ENCODE data around the gene SAPCD2.

SAPCD2 gene

GRCh38 chr9:137021568-137021978 lies 48.8 kb downstream of the SAPCD2 start:
- Histone ChIP-seq H3K4me3 (ENCODE audit: low read depth in 1 of 2, low read length in 2 of 2) (no peak overlapping the region), H3K4me1 (ENCODE audit: insufficient read depth, low read length) (peaks cover 5% of the 10 kb centered on the region), H3K9ac (ENCODE audit: low read length) (no peak overlapping the region), H3K27ac (ENCODE audit: low read depth, low read length) (no peak overlapping the region), H3K36me3 (ENCODE audit: insufficient read depth, low read length) (no peaks in the 10 kb centered on the region), H3K27me3 (ENCODE audit: control insufficient read depth in 1 of 2, insufficient read depth in 2 of 2, low read length in 2 of 2) (no peaks in the 10 kb centered on the region), H3K9me3 (ENCODE audit: low read length) (no peaks in the 10 kb centered on the region)

DNA sequence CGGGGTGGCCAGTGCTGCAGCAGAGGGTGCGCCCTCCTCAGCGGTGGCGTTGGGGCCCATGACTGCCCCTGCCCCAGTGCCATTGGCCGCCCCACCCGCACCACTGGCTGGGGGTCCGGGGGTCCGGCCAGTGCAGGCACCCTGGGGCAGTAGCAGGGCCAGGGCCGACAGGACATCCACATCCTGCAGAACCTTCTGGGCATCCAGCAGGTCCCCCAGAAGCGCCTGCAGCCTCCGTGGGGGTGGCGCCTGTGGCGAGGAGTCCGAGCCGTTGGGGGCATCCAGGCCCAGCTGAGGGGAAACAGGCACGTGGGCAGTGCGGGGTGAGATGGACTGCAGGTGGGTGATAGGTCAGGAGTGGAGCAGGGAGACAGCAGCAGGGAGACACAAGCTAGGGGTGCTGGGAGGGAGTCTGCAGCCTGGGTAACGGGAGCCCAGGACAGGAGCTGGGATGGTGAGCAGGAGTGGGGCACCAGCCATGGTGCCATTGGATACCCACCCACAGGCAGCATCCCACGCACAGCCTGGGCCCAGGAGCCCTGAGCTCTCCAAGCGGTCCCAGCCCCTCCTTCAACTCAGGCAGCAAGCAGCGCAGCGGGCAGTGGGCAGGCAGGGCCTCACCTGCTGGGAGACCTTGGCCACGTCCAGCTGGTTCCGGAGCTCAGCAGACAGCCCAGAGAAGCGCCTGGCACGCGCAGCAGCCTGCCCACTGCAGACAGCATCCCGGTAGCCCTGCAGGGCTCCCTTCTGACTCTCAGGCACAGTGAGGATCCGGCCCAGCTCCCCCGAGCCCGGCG lies 49.4 kb downstream of the SAPCD2 start:
- no peaks in the 10 kb centered on the region for H3K9me3 ChIP-seq (ENCODE audit: low read length)
- no peak overlapping the region for H3K9ac ChIP-seq (ENCODE audit: low read length)
- H3K27me3 ChIP-seq (ENCODE audit: control insufficient read depth in 1 of 2, insufficient read depth in 2 of 2, low read length in 2 of 2): no peaks in the 10 kb centered on the region
- H3K27ac ChIP-seq (ENCODE audit: low read depth, low read length): no peak overlapping the region
- H3K36me3 ChIP-seq (ENCODE audit: insufficient read depth, low read length): no peaks in the 10 kb centered on the region
- no peak overlapping the region for H3K4me3 ChIP-seq (ENCODE audit: low read depth in 1 of 2, low read length in 2 of 2)
- H3K4me1 ChIP-seq (ENCODE audit: insufficient read depth, low read length): no peaks in the 10 kb centered on the region

GRCh38 chr9:137019891-137020683 lies 50.3 kb downstream of the SAPCD2 start:
- Histone ChIP-seq H3K9ac (ENCODE audit: low read length) (no peak overlapping the region), H3K27ac (ENCODE audit: low read depth, low read length) (no peak overlapping the region), H3K9me3 (ENCODE audit: low read length) (no peaks in the 10 kb centered on the region), H3K36me3 (ENCODE audit: insufficient read depth, low read length) (no peaks in the 10 kb centered on the region), H3K27me3 (ENCODE audit: control insufficient read depth in 1 of 2, insufficient read depth in 2 of 2, low read length in 2 of 2) (no peaks in the 10 kb centered on the region), H3K4me1 (ENCODE audit: insufficient read depth, low read length) (no peaks in the 10 kb centered on the region), H3K4me3 (ENCODE audit: low read depth in 1 of 2, low read length in 2 of 2) (no peak overlapping the region)

- Histone ChIP-seq H3K36me3 (ENCODE audit: insufficient read depth, low read length) (no peaks in the 10 kb centered on the region), H3K4me3 (ENCODE audit: low read depth in 1 of 2, low read length in 2 of 2) (no peak overlapping the region), H3K9ac (ENCODE audit: low read length) (no peak overlapping the region), H3K27me3 (ENCODE audit: control insufficient read depth in 1 of 2, insufficient read depth in 2 of 2, low read length in 2 of 2) (no peaks in the 10 kb centered on the region), H3K27ac (ENCODE audit: low read depth, low read length) (no peak overlapping the region), H3K4me1 (ENCODE audit: insufficient read depth, low read length) (no peaks in the 10 kb centered on the region), H3K9me3 (ENCODE audit: low read length) (no peaks in the 10 kb centered on the region)
These were observed 51.4 kb downstream of the SAPCD2 start for GRCh38 chr9:137018761-137019559.

GRCh38 chr9:137017791-137018497 lies 52.4 kb downstream of the SAPCD2 start:
- Histone ChIP-seq H3K36me3 (ENCODE audit: insufficient read depth, low read length) (no peaks in the 10 kb centered on the region), H3K9ac (ENCODE audit: low read length) (no peak overlapping the region), H3K27ac (ENCODE audit: low read depth, low read length) (no peak overlapping the region), H3K4me1 (ENCODE audit: insufficient read depth, low read length) (no peaks in the 10 kb centered on the region), H3K4me3 (ENCODE audit: low read depth in 1 of 2, low read length in 2 of 2) (no peak overlapping the region), H3K9me3 (ENCODE audit: low read length) (no peaks in the 10 kb centered on the region), H3K27me3 (ENCODE audit: control insufficient read depth in 1 of 2, insufficient read depth in 2 of 2, low read length in 2 of 2) (no peaks in the 10 kb centered on the region)

GRCh38 chr9:137017071-137017470 lies 53.3 kb downstream of the SAPCD2 start:
- Histone ChIP-seq H3K9me3 (ENCODE audit: low read length) (no peaks in the 10 kb centered on the region), H3K27ac (ENCODE audit: low read depth, low read length) (no peak overlapping the region), H3K36me3 (ENCODE audit: insufficient read depth, low read length) (no peaks in the 10 kb centered on the region)

DNA sequence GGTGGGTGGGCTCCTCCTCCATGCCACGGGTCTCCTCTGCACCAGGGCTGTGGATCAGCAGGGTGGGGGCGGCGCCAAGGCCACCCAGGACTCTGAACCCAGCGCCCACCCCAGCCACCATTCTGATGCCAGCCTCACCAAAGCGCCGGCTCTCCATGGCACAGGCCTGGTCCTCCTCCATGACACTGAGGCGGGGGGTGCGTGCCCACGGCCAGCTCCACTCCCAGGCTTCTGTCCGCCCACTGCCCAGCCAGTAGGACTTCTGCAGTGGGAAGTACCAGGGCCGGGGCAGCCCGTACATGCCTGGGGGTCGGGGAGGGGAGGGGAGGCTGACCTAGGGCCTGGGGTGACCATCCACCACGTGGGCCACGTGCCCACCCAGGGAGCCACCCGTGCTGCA lies 53.9 kb downstream of the SAPCD2 start:
- Histone ChIP-seq H3K9me3 (ENCODE audit: low read length) (no peaks in the 10 kb centered on the region), H3K4me3 (ENCODE audit: low read depth in 1 of 2, low read length in 2 of 2) (no peak overlapping the region), H3K27ac (ENCODE audit: low read depth, low read length) (no peak overlapping the region), H3K4me1 (ENCODE audit: insufficient read depth, low read length) (no peaks in the 10 kb centered on the region), H3K9ac (ENCODE audit: low read length) (no peak overlapping the region), H3K36me3 (ENCODE audit: insufficient read depth, low read length) (peaks cover 5% of the 10 kb centered on the region), H3K27me3 (ENCODE audit: control insufficient read depth in 1 of 2, insufficient read depth in 2 of 2, low read length in 2 of 2) (no peaks in the 10 kb centered on the region)

More at GRCh38 chr9:137017071-137017470, 53.3 kb downstream of the SAPCD2 start:
- Histone ChIP-seq H3K9ac (ENCODE audit: low read length) (no peak overlapping the region), H3K4me1 (ENCODE audit: insufficient read depth, low read length) (no peaks in the 10 kb centered on the region), H3K4me3 (ENCODE audit: low read depth in 1 of 2, low read length in 2 of 2) (no peak overlapping the region), H3K27me3 (ENCODE audit: control insufficient read depth in 1 of 2, insufficient read depth in 2 of 2, low read length in 2 of 2) (no peaks in the 10 kb centered on the region)

GRCh38 chr9:137015976-137016375 lies 54.4 kb downstream of the SAPCD2 start:
- H3K27me3 ChIP-seq (ENCODE audit: control insufficient read depth in 1 of 2, insufficient read depth in 2 of 2, low read length in 2 of 2): no peaks in the 10 kb centered on the region
- H3K4me3 ChIP-seq (ENCODE audit: low read depth in 1 of 2, low read length in 2 of 2): no peak overlapping the region
- H3K9ac ChIP-seq (ENCODE audit: low read length): no peak overlapping the region
- H3K27ac ChIP-seq (ENCODE audit: low read depth, low read length): no peak overlapping the region
- no peaks in the 10 kb centered on the region for H3K4me1 ChIP-seq (ENCODE audit: insufficient read depth, low read length)
- no peaks in the 10 kb centered on the region for H3K9me3 ChIP-seq (ENCODE audit: low read length)
- H3K36me3 ChIP-seq (ENCODE audit: insufficient read depth, low read length): peaks cover 9% of the 10 kb centered on the region

DNA sequence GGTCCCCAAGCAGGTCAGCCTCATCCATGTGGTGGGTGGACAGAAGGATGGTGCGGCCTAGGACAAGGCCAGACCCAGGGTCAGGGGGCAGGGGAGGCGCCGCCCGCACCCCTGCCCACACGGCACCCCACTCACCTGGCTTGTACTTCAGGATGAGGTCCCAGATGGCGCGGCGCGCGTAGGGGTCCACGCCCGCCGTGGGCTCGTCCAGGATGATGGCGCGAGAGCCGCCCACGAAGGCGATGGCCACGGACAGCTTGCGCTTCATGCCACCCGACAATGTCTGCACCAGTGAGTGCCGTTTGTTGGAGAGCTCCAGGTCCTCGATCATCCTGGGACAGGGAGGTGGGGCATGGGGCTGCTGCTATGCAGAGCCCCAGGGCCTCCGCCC lies 54.8 kb downstream of the SAPCD2 start:
- Histone ChIP-seq H3K36me3 (ENCODE audit: insufficient read depth, low read length) (peaks cover 9% of the 10 kb centered on the region), H3K4me3 (ENCODE audit: low read depth in 1 of 2, low read length in 2 of 2) (no peak overlapping the region), H3K9me3 (ENCODE audit: low read length) (no peaks in the 10 kb centered on the region)

GRCh38 chr9:137014776-137015539 lies 55.4 kb downstream of the SAPCD2 start:
- Histone ChIP-seq H3K36me3 (ENCODE audit: insufficient read depth, low read length) (peaks cover 9% of the 10 kb centered on the region), H3K9ac (ENCODE audit: low read length) (no peak overlapping the region), H3K27me3 (ENCODE audit: control insufficient read depth in 1 of 2, insufficient read depth in 2 of 2, low read length in 2 of 2) (no peaks in the 10 kb centered on the region), H3K4me3 (ENCODE audit: low read depth in 1 of 2, low read length in 2 of 2) (no peak overlapping the region), H3K27ac (ENCODE audit: low read depth, low read length) (no peak overlapping the region), H3K9me3 (ENCODE audit: low read length) (no peaks in the 10 kb centered on the region), H3K4me1 (ENCODE audit: insufficient read depth, low read length) (no peaks in the 10 kb centered on the region)

More for the DNA sequence above, 54.8 kb downstream of the SAPCD2 start:
- H3K27me3 ChIP-seq (ENCODE audit: control insufficient read depth in 1 of 2, insufficient read depth in 2 of 2, low read length in 2 of 2): no peaks in the 10 kb centered on the region
- no peak overlapping the region for H3K27ac ChIP-seq (ENCODE audit: low read depth, low read length)
- H3K4me1 ChIP-seq (ENCODE audit: insufficient read depth, low read length): no peaks in the 10 kb centered on the region
- no peak overlapping the region for H3K9ac ChIP-seq (ENCODE audit: low read length)

Measured in muscle layer of colon (tissue), 2 donors.